Spinal cord (tissue), 10 donors: ENCODE measurements around the gene EME1. TPM values are rescaled to one million over a fixed set of nuclear protein-coding genes. Genes with fewer than 3 reads are reported as not detected.

Source experiments
- DNase-seq, 6 donors: peaks; one replicate each; pipeline versions ENCODE4 v3.0.0 to v3.0.0-alpha.2; 2013 to 2015; ENCODE audit warnings: low spot score in 6 of 6, low read depth in 4 of 6
- H3K27ac ChIP-seq: one replicate; pipeline ENCODE4 v1.5.1; 2013; ENCODE audit warnings: low read depth, low read length, control low read depth
- H3K27me3 ChIP-seq: one replicate; pipeline ENCODE4 v1.6.1; 2013; ENCODE audit warnings: low read length; ENCODE audit not compliant: control insufficient read depth, insufficient read depth
- H3K36me3 ChIP-seq: one replicate; pipeline ENCODE4 v1.6.1; 2013; ENCODE audit warnings: low read length; ENCODE audit not compliant: control insufficient read depth, insufficient read depth
- H3K4me1 ChIP-seq: one replicate; pipeline ENCODE4 v1.6.1; 2013; ENCODE audit warnings: low read length; ENCODE audit not compliant: control insufficient read depth, insufficient read depth
- H3K4me3 ChIP-seq: one replicate; pipeline ENCODE4 v1.5.1; 2013; ENCODE audit warnings: low read depth, low read length, control low read depth
- H3K9me3 ChIP-seq: one replicate; pipeline ENCODE4 v1.6.1; 2013; ENCODE audit warnings: low read length; ENCODE audit not compliant: control insufficient read depth, insufficient read depth
- WGBS: methylation state at CpG from one replicate; pipeline ENCODE4 v1.1.5; 2013; ENCODE audit warnings: missing lambda C conversion rate; ENCODE audit not compliant: insufficient coverage; 5-methylcytosine and 5-hydroxymethylcytosine counted together
- polyA plus RNA-seq, 2 donors: library from polyadenylated mRNA; unstranded; fragments of 120-200 nt; gene quantifications; one replicate each; pipeline ENCODE4 v1.2.1, GENCODE V29; 2013; ENCODE audit not compliant: insufficient read length in 2 of 2
- total RNA-seq, 2 donors: library from RNA; depleted of rRNA in 1 of 2; stranded (reverse); fragments of 120-200 nt in 1 of 2; fragments of >200 nt in 1 of 2; gene quantifications; one replicate each; pipeline versions ENCODE4 v1.2.3 to v1.2.4, GENCODE V29; 2013 to 2014
- donor health status: healthy.

EME1 gene
- total and polyA plus RNA-seq, 4 donors, result 3.1 to 7.5 (median 6.1) TPM

DNA sequence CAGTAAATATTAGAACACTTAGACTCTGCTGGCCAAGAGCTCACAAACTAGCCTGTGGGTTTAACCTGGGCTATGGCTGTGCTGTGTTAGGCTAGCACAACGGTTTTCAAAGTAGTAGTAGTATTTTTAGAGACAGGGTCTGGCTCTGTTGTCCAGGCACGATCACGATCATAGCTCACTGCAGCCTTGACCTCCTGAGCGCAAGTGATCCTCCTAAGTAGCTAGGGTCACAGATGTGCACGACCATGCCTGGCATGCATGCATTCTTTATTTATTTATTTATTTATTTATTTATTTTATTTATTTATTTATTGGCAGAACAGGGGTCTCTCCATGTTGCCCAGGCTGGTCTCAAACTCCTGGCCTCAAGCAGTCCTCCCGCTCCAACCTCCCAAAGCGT lies 10.4 kb upstream of the EME1 start:
- Histone ChIP-seq H3K27me3 (no peaks in the 10 kb centered on the region), H3K4me1 (peaks cover 36% of the 10 kb centered on the region), H3K27ac (no peak overlapping the region), H3K36me3 (peaks cover 76% of the 10 kb centered on the region), H3K4me3 (no peak overlapping the region), H3K9me3 (no peaks in the 10 kb centered on the region)
- no peak for DNase-seq
- WGBS, result 73% methylated on average over 5 of the region's 7 CpGs

DNA sequence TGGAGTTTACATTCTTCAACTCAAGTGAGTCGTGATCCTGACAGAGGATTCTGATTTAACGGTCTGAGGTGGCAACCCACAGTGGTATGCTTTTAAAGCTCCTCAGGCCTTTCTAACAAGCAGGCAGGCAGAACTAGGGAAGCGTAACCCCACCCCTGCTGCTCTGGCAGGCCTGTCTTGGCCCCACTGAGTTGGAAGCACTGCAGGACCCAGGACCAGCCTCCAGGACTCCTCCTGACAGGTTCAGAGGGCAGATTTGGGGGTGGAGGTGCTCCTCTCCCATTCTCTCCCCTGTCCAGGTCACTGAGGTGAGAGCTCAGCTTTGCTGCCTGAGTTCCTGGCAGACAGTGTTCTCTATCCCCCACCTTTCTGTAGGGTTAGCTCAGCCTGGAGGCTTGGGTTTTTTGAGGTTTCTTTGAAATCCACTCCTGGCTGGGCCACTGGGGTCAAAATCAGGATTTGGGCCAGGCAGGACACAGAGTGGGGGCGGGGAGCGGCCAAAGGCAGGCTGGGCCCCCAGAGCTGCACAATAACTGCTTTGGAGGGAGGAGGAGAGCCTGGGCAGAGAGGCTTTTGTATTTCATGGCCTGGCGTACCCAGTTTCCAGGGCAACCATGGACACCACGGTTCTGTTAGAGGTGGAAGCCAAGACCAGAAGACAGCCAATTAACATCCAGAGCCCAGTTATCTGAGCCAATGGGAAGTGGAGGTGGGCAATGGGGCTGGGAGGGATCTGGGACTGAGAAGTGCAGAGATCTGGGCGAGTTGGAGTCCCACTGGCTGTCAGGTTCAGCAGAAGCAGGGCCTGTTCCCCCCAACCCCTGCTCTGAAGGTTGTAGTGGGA lies 9.6 kb upstream of the EME1 start:
- peak overlapping the region; percentile 79 for H3K27ac ChIP-seq
- WGBS, result 5% methylated on average over 7 of the region's 8 CpGs
- no peaks in the 10 kb centered on the region for H3K27me3 ChIP-seq
- H3K36me3 ChIP-seq, result peaks cover 76% of the 10 kb centered on the region
- peak; percentile 77 to 96 (median 85) for DNase-seq
- peaks cover 36% of the 10 kb centered on the region for H3K4me1 ChIP-seq
- no peaks in the 10 kb centered on the region for H3K9me3 ChIP-seq
- H3K4me3 ChIP-seq, result no peak overlapping the region

DNA sequence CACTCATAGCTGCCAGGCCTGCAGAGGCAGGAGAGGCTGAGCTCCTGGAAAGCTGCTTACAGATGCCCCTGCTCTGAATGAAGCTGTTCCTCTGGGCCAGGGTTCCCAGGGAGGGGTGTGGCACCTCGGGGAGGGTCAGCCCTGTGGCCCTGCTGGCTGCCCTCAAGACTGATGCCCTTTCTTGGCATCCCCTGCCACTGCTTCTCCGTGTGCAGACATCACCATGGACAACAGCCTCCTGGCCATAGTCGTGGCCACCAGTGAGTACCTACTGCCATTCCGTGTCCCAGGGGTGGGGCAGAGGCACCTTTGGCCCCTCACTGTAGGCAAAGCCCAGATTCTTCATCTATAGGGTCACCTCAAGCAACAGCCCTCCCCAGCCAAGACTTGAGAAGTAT lies 9.0 kb upstream of the EME1 start:
- H3K27me3 ChIP-seq, result no peaks in the 10 kb centered on the region
- no peaks in the 10 kb centered on the region for H3K9me3 ChIP-seq
- peak overlapping the region; percentile 65 for H3K27ac ChIP-seq
- H3K4me3 ChIP-seq, result no peak overlapping the region
- H3K4me1 ChIP-seq, result peaks cover 36% of the 10 kb centered on the region
- 42% methylated on average over 4 of the region's 4 CpGs for WGBS
- no peak for DNase-seq
- H3K36me3 ChIP-seq, result peaks cover 70% of the 10 kb centered on the region

DNA sequence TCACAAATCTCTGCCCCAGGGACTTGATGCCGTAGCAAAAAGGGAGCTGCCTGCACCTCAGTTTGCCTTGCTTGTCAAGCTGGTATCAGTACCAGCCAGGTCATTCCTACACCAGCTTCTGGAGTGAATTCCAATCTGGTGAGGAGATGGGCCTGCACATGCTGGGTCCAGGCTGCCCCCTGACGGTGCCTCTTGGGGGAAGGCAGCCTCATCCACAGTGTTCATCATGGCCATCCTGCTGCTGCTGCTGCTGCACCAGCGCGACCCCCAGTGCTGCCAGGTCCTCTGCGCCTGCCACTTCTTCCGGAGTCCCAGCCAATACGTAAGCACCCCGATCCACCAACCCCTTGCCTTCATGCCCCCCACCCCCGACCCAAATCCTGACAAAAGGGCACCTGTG lies 8.3 kb upstream of the EME1 start:
- peak overlapping the region; percentile 65 for H3K27ac ChIP-seq
- no peaks in the 10 kb centered on the region for H3K27me3 ChIP-seq
- no peak overlapping the region for H3K4me3 ChIP-seq
- no peaks in the 10 kb centered on the region for H3K9me3 ChIP-seq
- DNase-seq, result no peak
- H3K4me1 ChIP-seq, result peaks cover 36% of the 10 kb centered on the region
- WGBS, result 56% methylated on average over 6 of the region's 9 CpGs
- H3K36me3 ChIP-seq, result peaks cover 66% of the 10 kb centered on the region

DNA sequence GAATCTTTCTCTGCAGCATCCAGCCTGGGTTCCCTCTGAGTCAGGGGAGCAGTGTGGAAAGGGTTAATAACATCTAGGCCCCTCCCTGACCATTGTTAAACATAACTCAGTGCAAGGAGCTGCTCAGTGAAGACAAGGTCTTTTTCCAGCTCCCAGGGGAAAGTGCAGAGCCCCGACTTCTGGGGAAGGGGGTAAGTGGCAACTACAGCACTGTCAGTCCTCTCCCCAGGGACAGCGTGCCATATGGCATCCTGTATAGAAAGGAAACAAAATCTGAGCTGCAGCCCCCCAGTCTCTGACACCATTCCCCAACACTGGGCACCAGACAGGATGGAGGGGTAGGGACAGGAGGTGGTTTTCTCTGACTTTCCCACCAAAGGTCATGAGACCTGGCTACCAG lies 7.9 kb upstream of the EME1 start:
- no peaks in the 10 kb centered on the region for H3K27me3 ChIP-seq
- peaks cover 36% of the 10 kb centered on the region for H3K4me1 ChIP-seq
- H3K9me3 ChIP-seq, result no peaks in the 10 kb centered on the region
- no peak for DNase-seq
- peaks cover 66% of the 10 kb centered on the region for H3K36me3 ChIP-seq
- H3K27ac ChIP-seq, result peak overlapping the region; percentile 65
- WGBS, result 29% methylated on average over 1 of the region's 2 CpGs
- H3K4me3 ChIP-seq, result no peak overlapping the region

DNA sequence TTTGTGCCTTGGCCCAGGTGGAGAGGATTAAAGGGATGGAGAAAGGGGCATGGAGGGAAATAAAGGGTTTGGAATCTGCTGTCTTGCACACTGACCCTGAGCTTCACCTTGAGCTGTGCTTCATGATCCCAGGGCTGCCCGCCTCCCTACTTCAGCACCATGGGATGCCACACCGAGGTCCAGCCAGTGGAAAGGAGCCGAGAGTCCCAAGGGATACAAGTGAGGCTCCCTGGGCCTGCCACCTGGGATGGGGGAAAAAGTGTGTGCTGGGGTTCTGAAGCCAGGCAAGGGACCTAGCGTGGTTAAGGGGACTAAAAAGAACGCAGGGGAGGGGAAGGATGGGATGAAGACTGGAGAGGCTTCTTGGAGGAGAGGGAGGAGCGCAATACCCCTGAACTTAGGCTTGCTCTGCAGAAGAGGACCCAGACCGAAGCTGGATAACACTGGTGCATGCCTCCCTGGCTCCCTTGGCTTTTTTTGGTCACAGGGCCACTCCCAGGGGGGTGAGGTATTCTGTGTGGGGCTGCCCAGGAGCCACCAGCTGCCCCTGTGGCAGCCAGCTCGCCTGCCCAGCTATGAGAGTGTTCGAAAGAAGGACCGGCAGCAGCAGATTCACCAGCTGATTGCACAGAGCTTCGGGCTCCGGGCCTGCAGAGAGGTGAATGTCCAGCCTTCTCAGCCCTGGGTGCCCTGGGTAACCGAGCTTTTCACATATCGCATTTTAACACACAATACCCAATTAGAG lies 7.2 kb upstream of the EME1 start:
- no peak for DNase-seq
- Histone ChIP-seq H3K27ac (no peak overlapping the region), H3K9me3 (no peaks in the 10 kb centered on the region), H3K36me3 (peaks cover 66% of the 10 kb centered on the region), H3K27me3 (no peaks in the 10 kb centered on the region), H3K4me1 (peaks cover 36% of the 10 kb centered on the region), H3K4me3 (no peak overlapping the region)
- WGBS, result 93% methylated on average over 11 of the region's 14 CpGs

DNA sequence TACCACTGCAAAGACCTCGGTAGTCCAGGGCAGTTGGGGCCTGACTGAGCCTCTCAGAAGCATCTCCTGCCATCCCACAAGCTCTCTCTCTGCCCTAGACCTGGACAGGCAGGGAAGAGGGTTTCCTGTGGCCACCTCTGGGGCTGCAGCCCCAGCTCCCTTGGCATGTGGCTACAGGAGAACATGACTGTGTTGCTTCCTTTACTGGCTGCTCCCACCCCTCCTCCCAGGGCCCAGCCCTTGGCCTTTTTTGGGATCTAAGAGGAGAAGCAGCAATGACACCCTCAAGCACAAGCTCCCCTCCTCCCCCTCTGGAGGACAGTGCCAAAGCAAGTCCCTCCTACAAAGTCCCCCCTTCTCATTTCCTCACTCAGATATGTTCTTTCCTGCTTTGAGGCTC lies 5.6 kb upstream of the EME1 start:
- Histone ChIP-seq H3K4me1 (peaks cover 34% of the 10 kb centered on the region), H3K36me3 (peaks cover 60% of the 10 kb centered on the region), H3K9me3 (no peaks in the 10 kb centered on the region), H3K4me3 (no peak overlapping the region), H3K27me3 (no peaks in the 10 kb centered on the region), H3K27ac (no peak overlapping the region)
- WGBS, result 57% methylated on average over 1 of the region's 1 CpG
- DNase-seq, result no peak

DNA sequence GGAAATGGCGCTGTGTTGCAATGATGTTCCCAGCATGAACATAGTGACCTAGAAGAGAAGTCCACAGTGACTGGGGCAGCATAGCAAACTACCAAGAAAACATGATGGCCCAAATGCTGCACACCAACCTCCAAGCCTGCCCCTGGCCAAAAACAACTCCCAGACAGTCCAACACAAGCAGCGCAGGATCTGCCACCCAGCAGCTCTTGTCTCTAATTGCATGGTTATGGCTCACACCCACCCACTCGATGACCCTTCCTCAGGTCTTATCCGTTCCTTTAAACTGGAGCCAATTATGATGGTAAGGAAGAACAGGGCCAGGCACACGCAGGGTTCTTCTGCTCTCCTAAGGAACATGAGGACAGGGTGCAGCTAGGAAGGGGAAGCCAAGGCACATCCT lies 3.0 kb upstream of the EME1 start:
- Histone ChIP-seq H3K36me3 (peaks cover 48% of the 10 kb centered on the region), H3K4me3 (no peak overlapping the region), H3K27me3 (no peaks in the 10 kb centered on the region), H3K27ac (no peak overlapping the region), H3K4me1 (peaks cover 15% of the 10 kb centered on the region), H3K9me3 (no peaks in the 10 kb centered on the region)
- no peak for DNase-seq
- whole genome bisulfite sequencing, result 100% methylated on average over 3 of the region's 5 CpGs

DNA sequence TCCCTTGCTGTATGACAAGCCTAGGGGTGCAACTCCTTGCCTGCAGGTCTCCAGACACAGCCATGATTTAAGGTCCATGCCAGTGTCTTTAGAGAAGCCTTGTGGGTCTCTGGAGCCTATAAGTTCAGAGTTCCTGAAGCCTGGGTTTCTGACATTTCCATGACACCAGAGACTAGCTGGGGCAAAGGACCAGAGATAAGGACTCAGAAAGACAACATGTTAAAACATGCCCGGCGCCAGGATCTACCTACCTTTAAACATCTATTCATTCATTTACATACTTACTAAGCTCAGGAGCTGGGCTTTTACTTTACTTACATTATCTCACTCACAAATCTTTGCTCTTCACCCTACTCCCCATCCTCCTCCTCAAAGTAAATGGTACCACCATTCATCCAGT lies 1.5 kb upstream of the EME1 start:
- Histone ChIP-seq H3K4me3 (no peak overlapping the region), H3K27ac (no peak overlapping the region), H3K9me3 (no peaks in the 10 kb centered on the region), H3K4me1 (peaks cover 11% of the 10 kb centered on the region), H3K36me3 (peaks cover 34% of the 10 kb centered on the region), H3K27me3 (no peaks in the 10 kb centered on the region)
- DNase-seq, result no peak
- WGBS, result 100% methylated on average over 2 of the region's 2 CpGs
